HG03442 (cell line): Measurements from ENCODE around the gene RALGPS1.

ENCODE experiments used
- ATAC-seq: cut with Tn5 transposase; IDR thresholded peaks from one replicate; pipeline ENCODE4 v1.9.1; 2021; ENCODE audit warnings: mild to moderate bottlenecking, moderate library complexity; ENCODE audit not compliant: unreplicated experiment

The RALGPS1 gene

GRCh38 chr9:127075624-127076372 is 161.2 kb downstream of the RALGPS1 start:
- ATAC-seq: no peak

DNA sequence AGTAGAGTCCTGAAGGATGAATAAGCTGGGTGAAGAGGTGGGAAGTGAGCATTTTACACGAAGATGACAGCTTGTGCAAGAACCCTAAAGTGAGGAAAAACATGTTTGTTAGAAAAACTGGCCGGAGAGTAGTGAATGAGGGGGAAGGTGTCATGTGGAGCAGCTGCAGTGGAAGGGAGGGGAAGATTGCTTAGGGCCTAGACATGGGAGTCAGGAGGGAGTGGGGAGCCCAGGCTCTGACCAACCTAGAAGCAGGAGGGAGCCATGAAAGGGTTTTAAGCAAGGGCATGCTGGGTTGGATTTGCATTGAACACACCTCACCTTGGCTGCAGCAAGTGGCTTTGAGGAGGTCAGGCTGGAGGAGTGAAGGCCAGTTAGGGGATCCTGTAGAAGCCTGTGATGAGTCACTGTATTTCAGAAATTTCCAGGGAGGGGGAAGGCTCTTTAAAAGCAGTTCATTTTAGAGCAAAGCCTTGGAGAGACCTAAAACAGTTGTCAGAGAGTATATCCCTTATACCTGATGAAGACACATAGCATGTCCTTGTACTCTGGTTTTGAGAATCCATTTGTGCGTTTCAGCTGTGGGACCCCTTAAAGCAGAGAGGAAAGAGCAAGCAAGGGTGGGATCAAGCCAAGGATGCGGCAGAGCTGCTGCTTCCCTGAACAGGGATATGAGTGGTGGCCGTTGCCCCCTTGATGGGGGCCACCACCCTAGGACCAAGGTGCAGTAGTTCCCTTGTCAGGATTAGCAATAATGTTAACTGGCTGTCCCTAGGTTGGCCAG is 162.5 kb downstream of the RALGPS1 start:
- no peak for ATAC-seq

DNA sequence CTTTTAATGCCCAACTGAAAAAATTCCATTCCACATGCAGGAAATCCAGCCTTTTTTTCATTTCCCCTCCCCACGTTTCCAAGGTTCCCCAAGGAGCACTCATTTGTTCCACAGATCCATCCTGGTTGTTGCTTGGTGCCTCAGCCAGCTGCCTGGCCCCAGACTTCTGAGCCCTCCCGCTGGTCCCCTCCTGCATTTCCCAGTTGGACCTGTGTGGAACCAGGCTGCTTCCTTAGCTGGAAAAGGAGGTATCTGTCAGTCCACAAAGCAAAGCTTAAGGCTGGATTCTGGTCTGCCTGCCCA is 163.0 kb downstream of the RALGPS1 start:
- no peak for ATAC-seq

DNA sequence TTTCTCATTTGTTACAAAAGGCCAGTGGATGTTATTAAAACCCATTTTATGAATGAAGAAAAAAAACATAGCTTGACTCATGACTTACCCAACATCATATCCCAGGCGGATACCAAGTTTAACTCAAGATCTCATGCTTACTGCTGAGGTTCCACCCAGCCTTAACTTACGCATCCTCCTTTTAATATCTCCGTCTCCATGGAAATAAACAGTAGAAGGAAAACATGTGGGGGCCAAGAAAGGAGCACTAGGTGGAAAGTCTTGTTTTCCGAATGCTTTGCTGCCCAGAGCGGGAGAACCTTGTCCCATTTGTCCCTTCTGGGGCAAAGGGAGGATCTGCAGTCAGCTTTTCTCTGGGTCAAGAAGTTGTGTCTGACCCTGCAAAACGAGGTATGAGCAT is 163.8 kb downstream of the RALGPS1 start:
- no peak for ATAC-seq

DNA sequence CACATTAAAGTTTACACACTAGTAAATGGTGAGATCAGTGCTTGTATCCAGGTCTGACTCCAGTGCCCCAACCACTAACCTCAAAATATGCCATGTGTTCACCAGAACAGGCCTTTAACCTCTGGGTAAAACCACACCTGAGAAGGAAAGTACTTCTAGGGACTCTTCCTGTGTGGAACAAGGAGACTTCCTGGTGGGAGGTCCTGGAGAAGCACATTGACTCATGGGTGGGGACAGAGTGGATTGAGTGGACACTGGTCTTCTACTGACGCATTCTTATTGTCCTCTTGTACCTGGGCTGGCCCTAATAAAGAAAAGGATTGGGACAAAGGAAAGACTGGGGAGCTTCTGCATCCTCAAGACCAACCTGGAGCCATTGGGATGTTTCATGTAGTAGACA is 164.4 kb downstream of the RALGPS1 start:
- ATAC-seq: no peak

GRCh38 chr9:127079446-127080140 is 165.0 kb downstream of the RALGPS1 start:
- ATAC-seq: no peak

- ATAC-seq: no peak
These were observed 166.9 kb downstream of the RALGPS1 start for GRCh38 chr9:127081250-127082185.

GRCh38 chr9:127083138-127083980 is 168.8 kb downstream of the RALGPS1 start:
- no peak for ATAC-seq

- no peak for ATAC-seq
These were observed 169.8 kb downstream of the RALGPS1 start for GRCh38 chr9:127084076-127085039.

GRCh38 chr9:127085186-127085585 is 170.6 kb downstream of the RALGPS1 start:
- no peak for ATAC-seq

DNA sequence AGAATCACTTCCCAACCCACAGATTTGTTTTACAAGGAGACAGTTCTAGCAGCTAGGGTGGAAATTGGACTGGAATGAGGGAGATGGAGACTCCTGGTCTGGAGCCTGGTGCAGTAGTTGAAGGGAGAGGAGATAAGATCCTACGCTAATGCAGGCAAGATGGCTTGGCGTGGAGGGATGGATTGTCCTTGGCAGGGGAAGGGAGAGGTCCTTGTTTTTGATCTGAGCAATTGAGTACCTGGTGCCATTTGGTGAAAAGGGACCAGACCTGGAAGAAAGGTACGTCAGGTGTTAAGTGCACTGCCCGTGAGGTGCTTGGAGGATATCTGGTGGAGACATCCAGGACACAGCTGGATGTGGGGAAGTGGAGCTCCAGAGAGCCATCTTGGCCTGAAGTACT is 172.2 kb downstream of the RALGPS1 start:
- no peak for ATAC-seq

GRCh38 chr9:127087411-127087810 is 172.8 kb downstream of the RALGPS1 start:
- no peak for ATAC-seq

- ATAC-seq: no peak
These were observed 173.3 kb downstream of the RALGPS1 start for GRCh38 chr9:127087836-127088235.

DNA sequence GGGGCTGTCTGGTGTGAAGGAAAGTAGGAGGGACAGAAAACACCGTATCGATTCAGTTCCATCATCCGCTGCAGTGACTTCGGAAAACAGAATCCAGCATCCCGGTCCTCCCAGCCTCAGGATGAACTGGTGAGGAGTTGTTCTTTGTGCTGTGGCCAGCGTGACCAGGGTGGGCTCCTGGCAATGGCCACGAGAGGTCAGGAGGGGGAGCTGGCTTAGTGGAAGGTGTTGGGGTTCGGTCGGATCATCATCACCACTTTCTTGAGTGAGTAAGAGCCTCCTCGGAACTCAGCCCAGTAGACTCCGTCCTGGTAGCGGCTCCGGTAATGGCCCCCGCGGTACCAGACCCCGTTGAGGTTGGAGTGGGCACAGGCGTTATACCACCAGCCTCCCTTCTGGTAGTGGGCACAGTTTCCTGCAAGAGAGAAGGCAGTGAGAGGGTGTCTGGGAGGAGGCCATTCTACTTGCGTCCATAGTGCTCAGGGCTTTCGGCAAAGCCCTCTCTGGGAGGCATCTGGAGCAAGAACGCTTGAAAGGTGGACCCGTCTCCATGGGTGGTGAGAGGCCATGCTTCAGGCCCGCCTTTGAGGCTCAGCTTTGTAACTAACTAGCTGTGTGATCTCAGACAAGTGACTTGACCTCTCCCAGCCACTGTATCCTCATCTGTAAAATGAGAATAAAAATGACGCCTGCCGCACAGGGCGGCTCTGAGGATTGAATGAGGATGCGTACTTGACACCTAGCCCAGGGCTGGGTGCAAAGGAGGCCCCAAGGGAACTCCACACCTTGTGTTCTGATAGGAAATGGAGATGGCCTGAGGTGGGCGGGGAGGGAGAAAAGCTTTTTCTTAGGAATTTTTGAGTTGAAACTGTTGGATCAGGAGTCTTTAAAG is 174.4 kb downstream of the RALGPS1 start:
- ATAC-seq: no peak

- ATAC-seq: no peak
These were observed 175.1 kb downstream of the RALGPS1 start for GRCh38 chr9:127089631-127090081.

DNA sequence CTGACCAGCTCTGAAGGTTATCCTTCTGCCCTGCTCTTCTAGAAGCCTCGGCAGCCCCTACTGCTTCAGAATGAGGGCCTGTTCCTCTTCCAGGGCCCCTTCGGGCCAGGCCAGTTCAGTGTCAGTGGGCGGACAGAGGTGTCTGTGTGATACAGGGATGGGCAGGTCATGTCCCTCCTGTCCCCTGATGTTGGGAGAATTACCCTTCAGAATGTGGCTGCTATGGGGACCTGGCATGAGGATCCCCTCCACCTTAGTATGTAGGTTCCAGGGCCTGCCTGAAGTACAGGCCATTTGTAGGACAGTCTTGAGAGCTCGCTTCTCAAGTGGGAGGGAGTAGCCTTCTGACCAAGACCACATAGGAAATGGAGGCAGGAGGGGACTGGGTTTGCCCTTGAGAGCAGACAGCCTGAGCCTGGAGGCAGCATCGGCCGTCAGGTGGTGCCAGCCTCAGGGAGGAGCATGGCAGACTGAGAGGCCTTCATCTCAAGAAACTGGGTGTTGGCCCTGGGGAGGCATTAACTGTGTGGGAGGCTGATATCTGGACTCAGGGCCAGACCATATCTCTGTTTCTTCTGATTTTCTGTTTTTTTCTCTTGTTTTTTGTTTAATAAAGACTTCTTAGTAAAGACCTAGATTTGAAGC is 175.9 kb downstream of the RALGPS1 start:
- ATAC-seq: no peak

- no peak for ATAC-seq
These were observed 176.9 kb downstream of the RALGPS1 start for GRCh38 chr9:127091526-127091925.
